Muscle of leg (tissue), 11 donors: ENCODE results near the gene ATP8B3. TPM values are rescaled to one million over a fixed set of nuclear protein-coding genes. Genes with fewer than 3 reads are reported as not detected.

ENCODE experiments used
- DNase-seq: peaks from one replicate; pipeline ENCODE4 v3.0.0; 2013
- H3K27ac ChIP-seq: one replicate; pipeline ENCODE4 v1.5.1; 2013; ENCODE audit warnings: mild to moderate bottlenecking, low read length, control low read depth
- H3K27me3 ChIP-seq: one replicate; pipeline ENCODE4 v1.6.1; 2013; ENCODE audit warnings: low read length; ENCODE audit not compliant: control insufficient read depth, insufficient read depth
- H3K36me3 ChIP-seq: one replicate; pipeline ENCODE4 v1.6.1; 2013; ENCODE audit warnings: low read length; ENCODE audit not compliant: control insufficient read depth, insufficient read depth
- H3K4me1 ChIP-seq: one replicate; pipeline ENCODE4 v1.6.1; 2013; ENCODE audit warnings: low read length; ENCODE audit not compliant: control insufficient read depth, insufficient read depth
- H3K4me3 ChIP-seq: one replicate; pipeline ENCODE4 v1.5.1; 2013; ENCODE audit warnings: low read length, control low read depth
- H3K9me3 ChIP-seq: replicated peaks from 2 replicates; pipeline ENCODE4 v1.6.1; 2013; ENCODE audit warnings: low read depth, low read length; ENCODE audit not compliant: control insufficient read depth
- WGBS: methylation state at CpG from one replicate; pipeline ENCODE4 v1.1.5; 2013; ENCODE audit warnings: missing lambda C conversion rate; ENCODE audit not compliant: insufficient coverage; 5-methylcytosine and 5-hydroxymethylcytosine counted together
- polyA plus RNA-seq, 8 donors: library from polyadenylated mRNA; unstranded; fragments of 120-200 nt; gene quantifications; one replicate each; pipeline versions ENCODE4 v1.2.1 to v1.2.3, GENCODE V29; 2013; ENCODE audit warnings: inconsistent platforms in 1 of 8, low replicate concordance in 1 of 8; ENCODE audit not compliant: insufficient read length in 8 of 8, insufficient read depth in 1 of 8
- total RNA-seq: library from RNA; stranded (reverse); fragments of 120-200 nt; gene quantifications from one replicate; pipeline ENCODE4 v1.2.4, GENCODE V29; 2013

The ATP8B3 gene
- total and polyA plus RNA-seq, 9 donors = 0.35 to 1.2 (median 0.54) TPM

DNA sequence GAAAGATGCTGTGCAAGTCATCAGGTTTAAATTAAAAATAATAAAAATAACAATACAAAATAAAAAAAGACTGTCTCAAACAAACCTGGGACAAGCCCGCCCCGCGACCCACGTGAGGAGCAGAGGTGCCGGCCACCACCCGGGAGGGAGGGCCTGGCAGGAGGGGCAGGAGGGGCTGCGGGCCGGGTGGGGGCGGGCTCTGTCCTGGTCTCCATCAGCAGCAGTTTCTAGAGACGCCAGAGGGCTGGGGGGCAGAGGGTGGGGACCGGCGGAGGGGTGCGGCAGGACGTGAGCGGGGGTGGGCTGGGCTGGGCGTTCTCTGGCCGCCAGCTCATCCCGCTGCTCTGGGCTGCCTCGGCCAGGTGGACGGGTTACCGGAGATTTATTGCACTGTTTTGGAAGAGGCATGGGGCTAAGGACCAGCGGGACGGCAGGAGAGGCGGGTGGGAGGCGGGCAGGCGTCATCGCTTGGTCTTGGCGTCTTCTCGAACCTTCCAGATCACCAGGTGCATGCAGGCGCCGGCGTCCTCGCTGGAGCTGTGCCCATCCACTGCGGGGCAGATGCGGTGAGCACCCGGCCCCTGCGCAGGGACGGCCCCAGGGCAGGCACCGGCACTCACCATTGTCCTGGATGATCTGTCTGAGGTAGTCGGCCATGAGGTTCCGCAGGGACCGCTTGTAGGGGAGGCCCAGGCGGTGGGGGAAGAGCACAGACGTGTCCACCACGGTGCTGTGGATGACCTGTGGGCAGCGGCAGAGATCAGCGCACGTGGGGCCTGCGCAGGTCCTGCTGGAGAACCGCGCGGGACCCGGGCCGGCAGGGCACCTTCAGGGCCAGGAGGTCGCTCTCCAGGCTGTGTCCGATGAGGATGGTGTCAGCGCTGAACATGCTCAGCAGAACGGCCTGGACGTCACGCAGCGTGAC, 3.8 kb upstream of the ATP8B3 start:
- no peak overlapping the region for H3K4me3 ChIP-seq
- peaks cover 57% of the 10 kb centered on the region for H3K36me3 ChIP-seq
- peaks cover 2% of the 10 kb centered on the region for H3K27me3 ChIP-seq
- DNase-seq = no peak
- H3K27ac ChIP-seq = no peak overlapping the region
- H3K4me1 ChIP-seq = peaks cover 24% of the 10 kb centered on the region
- H3K9me3 ChIP-seq = no peaks in the 10 kb centered on the region
- WGBS = 78% methylated on average over 52 of the region's 61 CpGs

DNA sequence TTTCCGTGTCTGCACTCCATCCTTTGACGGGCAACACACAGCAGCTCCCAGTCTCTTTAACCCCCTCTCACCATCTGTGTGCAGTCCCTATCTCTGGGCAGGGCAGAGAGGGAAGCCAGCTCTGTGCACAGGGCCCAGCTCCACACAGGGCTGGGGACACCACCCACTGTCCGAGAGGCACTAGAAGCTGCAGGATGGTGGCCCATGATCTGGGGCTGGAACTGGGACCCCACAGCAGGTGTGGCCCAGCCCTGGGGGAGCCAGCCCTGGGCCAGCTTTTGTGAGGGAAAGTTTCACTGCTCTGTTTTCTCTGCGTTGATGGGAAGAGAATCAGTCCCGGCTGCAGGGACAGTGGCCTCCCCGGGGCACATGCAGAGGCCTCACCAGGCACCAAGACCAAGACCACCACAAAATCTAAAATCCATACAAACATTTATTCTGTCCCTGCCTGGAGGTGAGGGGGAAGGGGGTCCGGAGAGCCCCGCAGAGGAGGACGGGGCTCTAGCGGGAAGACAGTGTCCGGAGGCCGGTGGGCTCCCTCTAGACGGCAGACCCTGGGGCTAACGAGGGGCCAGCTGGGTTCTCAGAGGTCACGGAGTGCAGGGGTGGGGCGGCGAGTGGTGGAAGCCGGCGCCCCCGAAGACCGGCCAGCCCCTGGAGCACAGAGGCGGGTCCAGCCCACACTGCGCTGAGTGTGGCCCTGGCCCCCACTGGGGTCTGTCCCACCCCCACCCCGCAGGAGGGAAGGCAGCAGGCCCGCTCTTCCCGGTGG, 2.9 kb upstream of the ATP8B3 start:
- peaks cover 2% of the 10 kb centered on the region for H3K27me3 ChIP-seq
- 70% methylated on average over 11 of the region's 26 CpGs for WGBS
- H3K9me3 ChIP-seq = no peaks in the 10 kb centered on the region
- no peak overlapping the region for H3K27ac ChIP-seq
- no peak overlapping the region for H3K4me3 ChIP-seq
- H3K36me3 ChIP-seq = peaks cover 51% of the 10 kb centered on the region
- DNase-seq = no peak
- peaks cover 24% of the 10 kb centered on the region for H3K4me1 ChIP-seq

DNA sequence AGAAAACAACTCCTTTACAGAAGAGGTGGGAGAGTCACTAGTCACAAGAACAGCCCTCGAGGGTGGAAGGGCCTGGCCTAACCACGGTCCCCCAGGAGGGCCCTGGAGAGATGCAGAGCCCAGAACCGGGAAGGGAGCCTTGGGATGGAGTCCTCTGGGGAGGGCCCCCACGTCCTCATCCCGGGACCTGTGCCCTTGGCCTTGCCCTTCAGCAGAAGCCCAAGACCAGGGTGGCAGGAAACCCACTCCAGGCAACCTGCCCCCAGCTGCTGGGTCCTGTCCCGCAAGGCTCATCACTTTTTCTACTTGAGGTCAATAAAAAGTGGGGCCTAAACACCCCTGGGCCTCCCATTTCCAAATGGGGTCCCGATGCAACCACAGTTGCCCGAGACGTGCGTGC, 2.3 kb upstream of the ATP8B3 start:
- Histone ChIP-seq H3K27ac (no peak overlapping the region), H3K4me1 (peaks cover 17% of the 10 kb centered on the region), H3K27me3 (peaks cover 2% of the 10 kb centered on the region), H3K36me3 (peaks cover 44% of the 10 kb centered on the region), H3K4me3 (no peak overlapping the region), H3K9me3 (no peaks in the 10 kb centered on the region)
- DNase-seq = no peak
- WGBS = 76% methylated on average over 9 of the region's 10 CpGs

DNA sequence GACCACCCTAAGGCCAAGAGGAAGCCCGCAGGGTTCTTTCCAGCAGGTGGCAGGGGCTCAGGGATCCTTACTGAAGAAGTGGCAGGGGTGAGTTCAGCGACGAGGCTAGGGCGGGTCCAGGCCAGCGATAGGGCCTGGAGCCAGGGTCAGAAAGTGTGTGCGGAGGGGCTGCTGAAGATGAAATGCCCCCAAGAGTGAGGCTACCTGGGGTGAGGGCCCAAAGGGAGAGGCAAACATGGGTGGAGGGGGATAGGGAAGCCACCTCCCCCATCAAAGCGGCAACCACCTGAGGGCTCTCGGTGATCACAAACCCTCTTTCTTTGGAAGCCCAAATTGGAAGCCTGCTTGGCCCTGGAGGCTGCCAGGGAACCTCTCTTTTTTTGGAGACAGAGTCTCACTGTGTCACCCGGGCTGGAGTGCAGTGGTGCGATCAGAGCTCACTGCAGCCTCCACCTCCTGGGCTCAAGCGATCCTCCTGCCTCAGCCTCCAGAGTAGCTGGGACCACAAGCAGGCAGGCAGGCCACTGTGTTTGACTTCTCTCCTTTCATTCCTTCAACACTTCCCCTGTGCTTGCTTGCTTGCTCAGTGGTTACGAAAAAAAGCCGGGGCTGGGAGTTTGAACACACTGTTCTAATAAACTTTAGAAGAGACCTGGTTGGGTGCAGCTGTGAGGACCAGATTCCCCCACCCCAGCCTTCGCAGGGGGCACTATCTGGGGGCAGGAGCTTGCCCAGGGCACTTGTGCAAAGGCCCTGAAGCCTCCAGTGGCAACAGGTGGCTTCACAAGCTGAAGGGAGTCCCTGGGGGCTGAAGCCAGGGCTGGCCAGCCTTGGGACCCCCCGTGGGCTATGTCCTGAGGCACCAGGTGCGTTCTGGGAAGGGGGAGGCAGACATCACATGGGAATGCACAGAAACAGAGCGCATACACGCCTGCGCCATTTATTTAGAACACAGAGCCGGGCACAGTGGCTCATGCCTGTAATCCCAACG, 1.4 kb upstream of the ATP8B3 start:
- Histone ChIP-seq H3K36me3 (peaks cover 35% of the 10 kb centered on the region), H3K9me3 (no peaks in the 10 kb centered on the region), H3K4me1 (peaks cover 14% of the 10 kb centered on the region), H3K4me3 (peak overlapping the region; percentile 53), H3K27ac (peak overlapping the region; percentile 13), H3K27me3 (peaks cover 2% of the 10 kb centered on the region)
- no peak for DNase-seq
- WGBS = 55% methylated on average over 16 of the region's 21 CpGs

DNA sequence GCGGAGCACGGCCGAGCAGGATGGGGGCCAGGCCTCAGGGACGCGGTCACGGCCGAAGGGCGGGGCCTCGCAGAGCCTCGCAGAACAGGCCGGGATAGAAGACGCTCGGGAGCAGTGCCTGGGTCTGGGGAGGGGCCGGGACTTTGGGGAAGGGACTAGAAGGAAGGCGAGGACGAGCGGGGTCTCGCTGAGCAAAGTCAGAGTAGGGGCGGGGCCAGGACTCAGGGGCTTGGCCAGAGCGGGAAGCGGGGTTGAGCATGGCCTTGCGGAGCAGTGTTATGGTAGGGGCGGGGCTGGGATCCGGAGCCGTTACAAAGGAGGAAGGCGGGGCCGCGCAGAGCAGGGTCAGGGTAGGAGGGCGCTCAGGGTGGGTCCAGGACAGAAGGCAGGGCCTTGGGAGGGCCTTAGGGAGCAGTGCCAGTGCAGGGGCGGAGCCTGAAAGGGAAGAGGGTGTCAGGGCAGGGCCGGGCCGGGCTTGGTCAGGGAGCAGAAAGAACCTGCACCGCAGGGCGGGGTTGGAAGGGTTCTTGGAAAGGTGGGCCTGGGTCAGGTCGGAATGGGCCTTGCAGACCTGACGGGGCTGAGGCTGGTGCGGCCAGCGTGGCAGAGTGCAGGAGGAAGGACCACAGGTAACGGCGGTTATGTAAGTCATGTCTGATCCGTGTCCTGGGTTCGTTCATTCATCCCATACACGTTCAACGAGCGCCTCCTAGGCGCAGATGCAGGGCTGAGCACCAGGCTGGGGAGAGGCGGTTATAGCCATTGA, 533 bp upstream of the ATP8B3 start:
- Histone ChIP-seq H3K36me3 (peaks cover 27% of the 10 kb centered on the region), H3K4me3 (peak overlapping the region; percentile 53), H3K4me1 (peaks cover 14% of the 10 kb centered on the region), H3K27me3 (peaks cover 2% of the 10 kb centered on the region), H3K9me3 (no peaks in the 10 kb centered on the region), H3K27ac (peak overlapping the region; percentile 29)
- 1% methylated on average over 40 of the region's 47 CpGs for whole genome bisulfite sequencing
- DNase-seq = peak; percentile 90

DNA sequence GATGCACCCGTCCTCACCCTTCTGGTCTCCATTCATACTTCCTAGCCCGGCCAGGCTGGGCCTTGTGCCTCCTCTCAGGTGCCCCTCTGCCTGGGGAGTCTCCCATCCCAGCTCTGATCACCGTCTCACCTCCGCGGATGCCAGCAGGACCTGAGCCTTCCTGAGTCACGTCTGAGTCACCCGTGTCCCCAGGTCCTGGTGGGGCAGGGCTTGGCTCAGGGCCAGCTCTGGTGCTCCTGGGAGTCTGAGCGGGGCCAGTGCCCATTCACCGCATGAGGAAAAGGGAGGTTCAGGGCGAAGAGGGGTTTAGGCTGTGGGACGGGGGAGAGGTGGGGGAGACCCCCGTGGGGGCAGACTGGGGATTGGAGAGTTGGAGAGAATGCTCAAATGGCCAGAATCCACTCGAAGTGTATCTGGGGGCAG, 593 bp downstream of the ATP8B3 start:
- Histone ChIP-seq H3K9me3 (no peaks in the 10 kb centered on the region), H3K27me3 (peaks cover 9% of the 10 kb centered on the region), H3K4me3 (no peak overlapping the region), H3K27ac (no peak overlapping the region), H3K4me1 (peaks cover 14% of the 10 kb centered on the region), H3K36me3 (peaks cover 15% of the 10 kb centered on the region)
- 32% methylated on average over 11 of the region's 13 CpGs for WGBS
- peak; percentile 36 for DNase-seq

DNA sequence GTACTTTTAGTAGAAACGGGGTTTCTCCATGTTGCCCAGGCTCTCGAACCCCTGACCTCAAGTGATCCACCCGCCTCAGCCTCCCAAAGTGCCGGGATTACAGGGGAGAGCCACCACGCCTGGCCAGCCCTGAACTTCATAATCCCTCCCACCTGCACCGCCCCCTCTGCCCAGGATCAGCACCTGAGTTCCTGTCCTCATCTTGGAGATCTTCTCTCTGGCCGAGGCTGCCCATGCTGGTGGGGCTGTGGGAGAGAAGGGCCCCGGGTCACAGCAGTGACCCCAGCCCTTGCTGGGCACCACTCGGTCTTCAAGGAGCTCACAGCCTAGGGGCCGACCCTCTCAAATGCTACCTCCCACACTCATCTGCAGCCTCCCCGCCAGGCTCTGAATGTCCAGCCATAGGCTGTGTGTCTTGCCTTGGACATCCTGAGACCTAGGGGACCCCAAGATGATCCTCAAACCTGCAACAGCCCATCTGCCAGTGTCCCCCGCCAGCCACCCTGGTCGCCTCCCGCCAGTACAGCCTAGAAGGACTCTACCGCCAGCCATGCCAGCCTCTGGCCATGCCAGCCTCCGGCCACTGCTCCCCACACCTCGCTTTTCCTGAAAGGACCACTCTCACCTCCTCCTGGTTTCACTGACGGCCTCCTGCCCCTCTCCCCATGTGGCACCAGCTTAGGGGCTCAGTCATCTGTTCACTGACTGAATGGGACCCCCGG, 1.5 kb downstream of the ATP8B3 start:
- WGBS = 87% methylated on average over 15 of the region's 19 CpGs
- no peaks in the 10 kb centered on the region for H3K9me3 ChIP-seq
- DNase-seq = no peak
- H3K4me3 ChIP-seq = no peak overlapping the region
- H3K36me3 ChIP-seq = peaks cover 8% of the 10 kb centered on the region
- peaks cover 9% of the 10 kb centered on the region for H3K27me3 ChIP-seq
- peaks cover 14% of the 10 kb centered on the region for H3K4me1 ChIP-seq
- H3K27ac ChIP-seq = no peak overlapping the region

DNA sequence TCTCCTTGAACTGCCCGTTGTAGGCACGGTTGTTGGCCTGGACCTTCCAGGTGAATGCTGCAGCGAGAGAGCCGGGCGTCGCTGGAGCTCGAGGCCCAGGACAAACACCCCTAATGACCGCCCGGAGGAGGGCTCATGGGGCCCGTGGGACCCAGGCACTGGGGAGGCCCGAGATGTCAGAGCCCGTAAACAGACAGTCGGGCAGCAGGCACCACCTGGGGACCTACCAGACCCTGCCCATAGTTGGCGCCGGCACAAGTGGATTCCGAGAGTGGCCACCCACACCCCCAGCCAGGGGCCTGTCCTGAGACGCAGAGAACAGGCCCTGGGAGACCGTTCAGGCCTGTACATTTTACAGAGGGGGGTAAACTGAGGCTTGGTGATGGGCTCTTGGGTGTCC, 2.4 kb downstream of the ATP8B3 start:
- DNase-seq = peak; percentile 11
- Histone ChIP-seq H3K9me3 (no peaks in the 10 kb centered on the region), H3K27me3 (peaks cover 9% of the 10 kb centered on the region), H3K36me3 (no peaks in the 10 kb centered on the region), H3K4me1 (peaks cover 14% of the 10 kb centered on the region), H3K4me3 (no peak overlapping the region), H3K27ac (no peak overlapping the region)
- 71% methylated on average over 11 of the region's 18 CpGs for WGBS

DNA sequence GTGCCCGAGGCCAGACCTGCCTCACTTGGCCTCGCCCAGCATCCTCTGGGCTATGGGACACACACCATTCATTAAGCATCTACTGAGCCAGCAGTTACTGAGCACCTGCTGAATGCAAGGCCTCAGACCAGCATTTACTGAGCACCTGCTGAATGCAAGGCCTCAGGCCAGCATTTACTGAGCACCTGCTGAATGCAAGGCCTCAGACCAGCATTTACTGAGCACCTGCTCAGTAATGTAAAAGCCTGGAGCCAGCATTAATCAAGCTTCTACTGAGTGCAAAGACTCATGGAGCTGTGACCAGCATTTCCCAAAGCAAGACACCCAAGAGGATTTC, 3.7 kb downstream of the ATP8B3 start:
- WGBS = 91% methylated on average over 2 of the region's 2 CpGs
- H3K4me3 ChIP-seq = no peak overlapping the region
- no peak for DNase-seq
- peaks cover 14% of the 10 kb centered on the region for H3K4me1 ChIP-seq
- no peak overlapping the region for H3K27ac ChIP-seq
- H3K27me3 ChIP-seq = peaks cover 9% of the 10 kb centered on the region
- no peaks in the 10 kb centered on the region for H3K36me3 ChIP-seq
- peaks cover 3% of the 10 kb centered on the region for H3K9me3 ChIP-seq
